Stimulated activated CD8-positive, alpha-beta memory T cell treated with anti-CD3 and anti-CD28 coated beads, Interleukin-7, amount 100 ng/mL, for 1 hour (primary cell): ENCODE measurements around the gene IFI16.
"Not testable (repeated sequence)": the region's sequence is repeated elsewhere in the genome, so short reads cannot be mapped to it uniquely, and the experiment has no call there.

Experiments
- DNase-seq, 2 donors: peaks; one replicate each; pipeline ENCODE4 v3.0.0-alpha.2; 2020; ENCODE audit warnings: low read depth in 2 of 2

IFI16 gene

GRCh38 chr1:159008744-159009188, 941 bp upstream of the IFI16 start:
- peak; percentile 46 to 49 for DNase-seq

DNA sequence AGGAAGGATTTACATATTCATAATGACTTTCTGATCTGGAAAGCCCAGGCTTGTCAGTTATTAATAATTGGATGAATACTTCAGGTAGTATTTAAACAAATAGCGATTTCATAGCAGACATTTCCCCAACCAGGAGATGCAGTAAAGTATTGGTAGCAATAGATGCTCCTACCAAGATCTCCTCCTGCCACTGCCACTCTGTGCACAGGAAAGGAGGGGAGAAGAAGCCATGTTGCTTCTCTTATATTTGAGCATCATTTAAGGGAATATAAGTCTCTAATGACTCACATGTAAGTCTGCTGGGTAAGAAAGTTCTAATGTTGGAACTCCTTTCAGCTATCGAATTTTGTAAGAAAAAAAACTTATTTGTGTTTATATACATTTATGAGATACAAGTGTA, 420 bp upstream of the IFI16 start:
- DNase-seq, result no peak

GRCh38 chr1:159010391-159010790, 684 bp downstream of the IFI16 start:
- DNase-seq, result no peak

DNA sequence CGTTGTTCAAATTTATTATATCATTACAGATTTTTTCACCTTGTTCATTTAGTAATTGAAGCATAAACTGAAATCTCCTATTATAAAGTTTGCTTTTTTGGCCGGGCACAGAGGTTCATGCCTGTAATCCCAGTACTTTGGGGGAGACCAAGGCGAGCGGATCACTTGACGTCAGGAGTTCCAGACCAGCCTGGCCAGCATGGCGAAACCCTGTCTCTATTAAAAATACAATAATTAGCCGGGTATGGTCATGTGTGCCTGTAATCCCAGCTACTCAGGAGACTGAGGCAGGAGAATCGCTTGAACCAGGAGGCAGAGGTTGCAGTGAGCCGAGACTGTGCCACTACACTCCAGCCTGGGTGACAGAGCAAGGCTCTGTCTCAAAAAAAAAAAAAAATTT, 1.3 kb downstream of the IFI16 start:
- DNase-seq, result not testable (repeated sequence)

- DNase-seq, result no peak
Observed at GRCh38 chr1:159011751-159012150, 2.0 kb downstream of the IFI16 start.

DNA sequence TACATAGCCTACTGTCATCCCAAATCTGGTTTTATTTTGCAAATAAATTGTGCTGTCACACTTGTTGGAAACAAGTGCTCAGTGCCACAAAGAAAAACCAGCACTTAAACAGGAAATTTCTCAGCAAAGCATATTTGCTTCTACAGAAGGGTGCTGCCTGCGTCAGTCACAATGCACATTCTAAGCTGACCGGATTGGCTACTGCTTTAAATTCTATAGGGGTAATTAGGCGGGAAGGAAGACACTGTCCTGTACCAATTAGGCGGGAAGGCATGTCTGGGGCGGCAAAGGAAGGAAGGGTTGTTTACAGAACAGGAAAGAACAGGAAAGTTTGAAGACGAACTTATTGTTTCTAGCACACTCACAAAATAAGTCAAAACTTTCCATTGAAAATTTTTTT, 2.8 kb downstream of the IFI16 start:
- DNase-seq, result peak; percentile 14 to 22

- no peak for DNase-seq
Observed at GRCh38 chr1:159014003-159014571, 4.4 kb downstream of the IFI16 start.

- DNase-seq, result no peak
Observed at GRCh38 chr1:159014851-159015250, 5.1 kb downstream of the IFI16 start.

GRCh38 chr1:159015440-159015909, 5.8 kb downstream of the IFI16 start:
- DNase-seq, result peak; percentile 33 to 39

DNA sequence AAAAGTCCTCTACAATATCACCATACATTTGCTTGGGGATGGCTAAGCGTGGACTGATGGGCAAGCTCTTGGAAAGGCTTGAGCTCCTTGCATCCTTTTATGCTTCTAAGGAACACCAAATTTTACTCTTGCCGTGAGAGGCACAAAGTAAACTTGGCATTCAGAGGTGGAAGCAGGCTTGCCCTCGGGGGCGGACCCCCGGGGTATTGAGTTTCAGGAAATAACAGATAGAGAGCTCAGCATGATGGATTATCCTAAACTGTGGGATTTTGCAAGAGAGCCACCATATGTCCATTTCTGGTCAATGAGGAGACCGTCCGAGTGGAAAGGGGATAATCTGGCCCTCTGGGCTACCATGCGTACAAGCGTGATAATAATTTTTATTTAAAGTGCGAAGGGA, 14.0 kb downstream of the IFI16 start:
- DNase-seq, result no peak

DNA sequence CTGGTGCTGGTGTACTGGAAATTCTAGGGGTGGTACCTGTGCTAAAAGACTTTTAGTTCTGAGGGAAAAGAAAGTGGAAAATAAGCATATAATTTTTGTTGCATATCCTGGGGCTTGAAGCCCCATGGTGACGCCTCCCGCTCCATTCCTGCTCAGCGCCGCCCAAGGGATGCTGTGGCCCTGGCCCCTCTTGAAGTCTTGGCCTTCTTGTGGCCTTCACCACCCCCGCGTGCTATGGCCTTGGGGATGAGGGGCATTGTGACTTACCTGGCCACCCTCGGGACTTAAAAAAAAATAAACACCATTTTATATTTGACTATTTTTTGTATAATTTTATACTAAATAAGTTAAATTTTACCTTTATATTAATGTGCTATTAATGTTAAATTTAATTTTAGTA, 15.3 kb downstream of the IFI16 start:
- DNase-seq, result no peak

- DNase-seq, result not testable (repeated sequence)
Observed at GRCh38 chr1:159026841-159027240, 17.1 kb downstream of the IFI16 start.

DNA sequence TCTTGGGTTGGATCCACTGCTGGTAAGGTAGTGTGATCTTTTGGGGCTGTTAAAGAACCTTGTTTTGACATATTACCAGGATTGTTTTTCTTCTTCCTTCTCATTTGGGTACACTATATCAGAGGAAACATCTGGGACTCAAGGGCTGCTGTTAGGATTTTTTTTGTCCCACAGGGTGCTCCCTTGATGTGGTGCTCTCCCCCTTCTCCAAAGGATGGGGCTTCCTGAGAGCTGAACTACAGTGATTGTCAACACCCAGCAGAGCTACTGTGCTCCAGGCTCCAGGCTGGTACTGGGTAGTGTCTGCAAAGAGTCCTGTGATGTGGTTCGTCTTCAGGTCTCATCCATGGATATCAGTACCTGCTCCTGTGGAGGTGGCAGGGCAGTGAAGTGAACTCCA, 20.6 kb downstream of the IFI16 start:
- DNase-seq, result no peak

- no peak for DNase-seq
Observed at GRCh38 chr1:159030877-159031447, 21.3 kb downstream of the IFI16 start.

- DNase-seq, result no peak
Observed at GRCh38 chr1:159040206-159040605, 30.5 kb downstream of the IFI16 start.

- DNase-seq, result no peak
Observed at GRCh38 chr1:159040893-159041724, 31.4 kb downstream of the IFI16 start.

- DNase-seq, result not testable (repeated sequence)
Observed at GRCh38 chr1:159046486-159046885, 36.8 kb downstream of the IFI16 start.

DNA sequence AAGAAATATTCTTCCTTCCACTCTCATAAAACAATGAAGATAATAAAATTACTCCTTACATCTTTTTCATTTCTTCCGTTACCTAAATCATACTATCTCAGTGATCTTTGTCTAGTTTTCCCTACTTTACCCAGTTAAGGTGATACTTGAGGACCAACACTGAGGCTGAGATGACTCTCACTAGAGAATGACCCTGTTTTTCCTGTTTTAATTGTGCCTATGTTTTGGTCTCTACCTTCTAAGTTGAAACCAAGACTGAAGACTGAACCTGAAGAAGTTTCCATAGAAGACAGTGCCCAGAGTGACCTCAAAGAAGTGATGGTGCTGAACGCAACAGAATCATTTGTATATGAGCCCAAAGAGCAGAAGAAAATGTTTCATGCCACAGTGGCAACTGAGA, 41.7 kb downstream of the IFI16 start:
- DNase-seq, result no peak

GRCh38 chr1:159054427-159054826, 44.7 kb downstream of the IFI16 start:
- no peak for DNase-seq

DNA sequence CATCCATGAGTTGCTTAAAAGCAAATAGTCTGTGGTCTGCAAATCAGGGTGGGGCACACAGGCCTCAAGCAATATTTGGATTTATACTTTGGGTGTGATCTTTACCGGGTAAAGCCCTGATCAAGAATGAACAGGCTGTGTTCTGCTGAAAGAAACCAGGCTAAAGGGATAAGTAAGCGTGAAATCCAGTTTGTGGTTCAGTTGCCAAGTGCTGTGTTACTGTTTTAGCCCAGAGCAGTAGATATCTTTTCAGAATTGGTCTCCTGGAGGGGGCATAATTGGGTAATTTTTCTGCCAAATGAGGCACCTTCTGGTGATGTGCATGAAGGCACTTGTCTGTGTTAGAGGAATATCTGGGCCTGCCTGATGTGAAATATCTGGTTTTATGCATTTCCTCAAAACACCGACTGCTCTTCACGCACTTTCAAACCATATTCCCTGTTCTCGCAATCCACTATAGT, 45.5 kb downstream of the IFI16 start:
- DNase-seq, result no peak

DNA sequence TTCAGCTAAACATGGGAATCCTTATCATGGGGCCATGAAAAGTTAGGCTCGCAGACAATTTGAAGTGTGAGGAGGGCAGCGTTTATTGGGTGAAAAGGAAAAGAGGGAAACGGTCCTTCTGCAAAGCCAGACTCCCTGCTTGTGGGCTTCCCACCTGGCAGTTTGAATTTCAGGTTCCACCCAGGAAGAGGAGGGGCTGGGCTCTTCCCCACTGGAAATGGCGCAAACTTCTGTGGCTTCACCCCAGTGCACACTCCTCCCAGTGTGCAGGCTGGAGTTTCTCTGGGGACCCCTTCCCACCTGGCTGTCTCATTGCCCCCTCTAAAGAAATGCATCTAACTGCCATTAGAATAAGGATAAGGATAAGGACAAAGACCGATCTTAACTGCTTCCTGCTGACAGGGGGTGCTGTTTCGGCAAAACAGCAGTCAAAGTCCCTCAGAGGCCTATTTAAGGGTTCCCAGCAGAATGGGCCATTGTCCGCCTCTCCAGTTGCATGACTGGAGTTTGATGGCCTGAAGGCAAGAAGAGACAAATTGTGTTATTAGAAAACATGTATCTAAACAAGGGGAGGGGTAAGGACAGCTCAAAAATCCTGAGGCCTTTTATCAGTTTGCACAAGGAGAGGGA, 46.5 kb downstream of the IFI16 start:
- no peak for DNase-seq

GRCh38 chr1:159058751-159059150, 49.0 kb downstream of the IFI16 start:
- DNase-seq, result no peak
